ENCODE results near the gene PPFIBP2.

Gene PPFIBP2

GRCh38 chr11:7621090-7621489 lies 107.3 kb downstream of the PPFIBP2 start:
- no peak overlapping the region for H3K4me3 ChIP-seq (replicated peaks; ENCODE audit: low read depth, low read length)
- TF ChIP-seq CTCF (IDR thresholded peaks at IDR 0.05; ENCODE audit: low read length, missing control alignments): no peak
- DNase-seq (ENCODE audit: low read depth): no peak

- no peak for TF ChIP-seq CTCF (IDR thresholded peaks at IDR 0.05; ENCODE audit: low read length, missing control alignments)
- no peak overlapping the region for H3K4me3 ChIP-seq (replicated peaks; ENCODE audit: low read depth, low read length)
- no peak for DNase-seq (ENCODE audit: low read depth)
These were observed 107.8 kb downstream of the PPFIBP2 start for GRCh38 chr11:7621554-7621953.

- no peak for DNase-seq (ENCODE audit: low read depth)
- H3K4me3 ChIP-seq (replicated peaks; ENCODE audit: low read depth, low read length): no peak overlapping the region
- no peak for TF ChIP-seq CTCF (IDR thresholded peaks at IDR 0.05; ENCODE audit: low read length, missing control alignments)
These were observed 108.9 kb downstream of the PPFIBP2 start for GRCh38 chr11:7622721-7623120.

- TF ChIP-seq CTCF (IDR thresholded peaks at IDR 0.05; ENCODE audit: low read length, missing control alignments): no peak
- no peak overlapping the region for H3K4me3 ChIP-seq (replicated peaks; ENCODE audit: low read depth, low read length)
- no peak for DNase-seq (ENCODE audit: low read depth)
These were observed 114.9 kb downstream of the PPFIBP2 start for GRCh38 chr11:7628660-7629059.

- DNase-seq (ENCODE audit: low read depth): peak; percentile 28
- no peak for TF ChIP-seq CTCF (IDR thresholded peaks at IDR 0.05; ENCODE audit: low read length, missing control alignments)
- no peak overlapping the region for H3K4me3 ChIP-seq (replicated peaks; ENCODE audit: low read depth, low read length)
These were observed 116.2 kb downstream of the PPFIBP2 start for GRCh38 chr11:7630002-7630401.

- H3K4me3 ChIP-seq (replicated peaks; ENCODE audit: low read depth, low read length): no peak overlapping the region
- no peak for DNase-seq (ENCODE audit: low read depth)
- no peak for TF ChIP-seq CTCF (IDR thresholded peaks at IDR 0.05; ENCODE audit: low read length, missing control alignments)
These were observed 118.4 kb downstream of the PPFIBP2 start for GRCh38 chr11:7632211-7632610.

GRCh38 chr11:7635137-7635536 lies 121.3 kb downstream of the PPFIBP2 start:
- no peak overlapping the region for H3K4me3 ChIP-seq (replicated peaks; ENCODE audit: low read depth, low read length)
- no peak for TF ChIP-seq CTCF (IDR thresholded peaks at IDR 0.05; ENCODE audit: low read length, missing control alignments)
- no peak for DNase-seq (ENCODE audit: low read depth)

All from fibroblast of pulmonary artery (primary cell).